GM12874 (cell line): ENCODE results near the gene ZDHHC1.

ENCODE experiments used
- TF ChIP-seq, protein P1 (sequence below): IDR thresholded peaks from 2 replicates; pipeline ENCODE4 v1.5.1; 2011; ENCODE audit warnings: low read depth, mild to moderate bottlenecking, control low read depth, low read length, moderate library complexity; ENCODE audit not compliant: insufficient read depth

ZDHHC1 gene

DNA sequence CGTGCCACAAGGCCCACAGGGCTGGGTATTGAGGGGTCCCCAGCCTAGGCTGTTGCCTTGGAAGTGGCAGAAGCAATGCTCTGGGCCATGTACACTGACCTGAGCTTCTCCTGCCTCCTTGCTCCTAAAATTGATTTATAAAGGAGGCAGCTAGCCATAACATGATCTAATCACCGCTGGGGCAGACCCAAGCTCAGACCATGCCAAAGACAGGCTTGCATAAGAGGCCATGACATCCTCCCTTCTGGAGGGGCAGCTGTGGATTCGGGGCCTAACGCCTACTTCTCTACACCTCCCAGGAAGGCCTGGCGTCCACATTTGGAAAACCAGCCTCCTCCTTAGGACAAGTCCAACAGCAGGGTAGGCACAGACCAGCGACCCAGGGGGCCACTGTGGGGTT lies 27.0 kb upstream of the ZDHHC1 start:
- TF ChIP-seq, protein P1, sequence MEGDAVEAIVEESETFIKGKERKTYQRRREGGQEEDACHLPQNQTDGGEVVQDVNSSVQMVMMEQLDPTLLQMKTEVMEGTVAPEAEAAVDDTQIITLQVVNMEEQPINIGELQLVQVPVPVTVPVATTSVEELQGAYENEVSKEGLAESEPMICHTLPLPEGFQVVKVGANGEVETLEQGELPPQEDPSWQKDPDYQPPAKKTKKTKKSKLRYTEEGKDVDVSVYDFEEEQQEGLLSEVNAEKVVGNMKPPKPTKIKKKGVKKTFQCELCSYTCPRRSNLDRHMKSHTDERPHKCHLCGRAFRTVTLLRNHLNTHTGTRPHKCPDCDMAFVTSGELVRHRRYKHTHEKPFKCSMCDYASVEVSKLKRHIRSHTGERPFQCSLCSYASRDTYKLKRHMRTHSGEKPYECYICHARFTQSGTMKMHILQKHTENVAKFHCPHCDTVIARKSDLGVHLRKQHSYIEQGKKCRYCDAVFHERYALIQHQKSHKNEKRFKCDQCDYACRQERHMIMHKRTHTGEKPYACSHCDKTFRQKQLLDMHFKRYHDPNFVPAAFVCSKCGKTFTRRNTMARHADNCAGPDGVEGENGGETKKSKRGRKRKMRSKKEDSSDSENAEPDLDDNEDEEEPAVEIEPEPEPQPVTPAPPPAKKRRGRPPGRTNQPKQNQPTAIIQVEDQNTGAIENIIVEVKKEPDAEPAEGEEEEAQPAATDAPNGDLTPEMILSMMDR = no peak

DNA sequence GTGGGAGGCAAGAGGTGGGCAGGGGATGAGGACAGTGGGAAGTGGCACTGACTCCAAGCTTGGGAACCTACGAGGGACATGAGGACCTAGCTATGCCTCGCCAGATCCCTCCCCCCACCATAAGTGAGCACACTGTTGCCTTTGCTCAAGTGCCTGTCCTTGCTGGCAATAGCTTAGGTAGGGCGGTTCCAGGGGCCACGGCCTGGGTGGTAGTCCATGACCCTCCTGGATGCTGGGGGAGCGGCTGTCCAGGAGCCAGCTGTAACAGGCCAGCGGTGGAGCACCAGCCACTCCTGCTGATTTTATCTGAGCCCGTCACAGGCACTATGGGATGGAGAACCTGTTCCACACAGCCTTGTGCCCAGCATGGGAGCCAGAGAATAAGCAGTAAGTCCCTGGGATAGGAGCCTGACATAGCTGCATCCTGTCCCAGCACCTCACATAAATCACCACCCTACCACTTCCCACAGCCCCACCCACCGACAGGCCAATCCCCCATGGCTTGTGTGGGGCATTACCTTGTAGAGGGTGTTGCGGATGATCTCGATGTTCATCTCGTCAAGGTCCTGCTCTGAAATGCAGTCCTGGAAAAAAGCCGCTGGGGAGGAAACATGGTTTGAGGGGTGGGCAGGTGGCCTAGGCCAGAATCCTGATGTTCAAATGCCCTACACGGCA lies 26.4 kb upstream of the ZDHHC1 start:
- TF ChIP-seq, protein P1 = no peak

DNA sequence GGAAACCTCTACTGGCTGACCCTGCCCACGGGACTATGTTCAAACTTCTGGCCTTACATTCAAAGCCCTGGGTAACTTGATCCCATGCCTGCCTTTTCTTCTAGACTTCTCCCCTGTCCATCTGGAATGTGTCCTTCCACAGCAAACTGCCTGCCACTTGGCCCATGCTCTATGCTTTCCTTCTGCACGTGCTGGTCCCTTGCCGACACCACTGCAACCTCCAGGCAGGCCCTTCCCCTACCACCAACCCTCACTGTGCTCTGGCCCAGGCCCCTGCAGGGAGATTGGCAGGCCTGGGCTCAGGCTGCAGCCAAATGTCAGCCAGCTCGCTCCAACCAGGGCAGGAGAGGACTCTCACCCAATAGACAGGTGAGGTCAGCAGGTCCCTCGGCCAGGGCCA lies 25.6 kb upstream of the ZDHHC1 start:
- TF ChIP-seq, protein P1 = no peak

DNA sequence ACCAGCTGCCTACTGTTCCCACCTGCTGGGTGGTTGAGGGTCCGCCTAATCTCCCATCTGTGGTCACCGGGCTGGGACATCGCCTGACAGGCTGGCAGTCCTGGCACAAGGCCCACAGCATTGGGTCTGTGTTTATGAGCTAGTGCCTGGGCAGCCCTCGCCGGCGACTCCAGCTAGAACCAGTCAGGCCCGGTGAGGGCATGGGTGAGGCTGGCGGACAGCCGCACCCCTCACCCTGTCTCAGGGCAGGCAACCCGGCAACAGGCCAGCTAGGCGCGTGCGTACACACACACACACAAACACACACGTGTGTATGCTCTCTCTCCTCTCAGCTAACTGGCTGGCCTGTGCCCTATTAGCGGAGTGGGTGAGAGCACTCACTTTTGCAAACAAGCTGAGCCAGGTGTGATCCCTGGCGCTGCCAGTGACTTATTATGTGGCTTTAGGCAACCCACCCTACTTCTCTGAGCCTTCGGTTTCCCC lies 25.0 kb upstream of the ZDHHC1 start:
- TF ChIP-seq, protein P1 = no peak

DNA sequence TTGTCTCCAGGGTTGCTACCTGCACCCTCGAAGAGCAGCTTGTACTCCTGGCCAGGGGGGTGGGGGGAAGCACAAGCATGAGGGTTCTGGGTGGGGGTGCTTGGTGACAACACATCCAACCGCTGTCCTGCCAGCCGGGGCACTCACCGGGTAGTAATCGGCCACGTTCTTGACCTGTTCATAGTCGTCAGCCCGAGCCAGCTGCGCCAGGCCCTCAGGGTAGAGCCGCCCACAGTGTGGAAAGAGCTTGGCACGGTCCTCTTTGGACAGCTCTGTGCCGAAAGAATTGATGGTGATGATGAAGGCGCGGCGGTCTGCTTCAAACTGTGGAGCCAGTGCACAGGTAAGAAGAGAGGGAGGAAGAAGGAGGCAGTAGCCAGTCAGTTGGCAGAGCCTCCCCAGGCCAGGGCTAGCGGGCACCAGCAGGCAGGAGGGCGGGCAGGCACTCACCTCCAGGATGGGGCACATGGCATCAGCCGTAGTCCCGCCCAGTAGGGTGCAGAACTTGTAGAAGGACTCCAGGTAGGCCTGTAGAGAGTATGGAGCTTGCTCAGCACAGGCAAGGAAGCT lies 22.6 kb upstream of the ZDHHC1 start:
- TF ChIP-seq, protein P1 = no peak

DNA sequence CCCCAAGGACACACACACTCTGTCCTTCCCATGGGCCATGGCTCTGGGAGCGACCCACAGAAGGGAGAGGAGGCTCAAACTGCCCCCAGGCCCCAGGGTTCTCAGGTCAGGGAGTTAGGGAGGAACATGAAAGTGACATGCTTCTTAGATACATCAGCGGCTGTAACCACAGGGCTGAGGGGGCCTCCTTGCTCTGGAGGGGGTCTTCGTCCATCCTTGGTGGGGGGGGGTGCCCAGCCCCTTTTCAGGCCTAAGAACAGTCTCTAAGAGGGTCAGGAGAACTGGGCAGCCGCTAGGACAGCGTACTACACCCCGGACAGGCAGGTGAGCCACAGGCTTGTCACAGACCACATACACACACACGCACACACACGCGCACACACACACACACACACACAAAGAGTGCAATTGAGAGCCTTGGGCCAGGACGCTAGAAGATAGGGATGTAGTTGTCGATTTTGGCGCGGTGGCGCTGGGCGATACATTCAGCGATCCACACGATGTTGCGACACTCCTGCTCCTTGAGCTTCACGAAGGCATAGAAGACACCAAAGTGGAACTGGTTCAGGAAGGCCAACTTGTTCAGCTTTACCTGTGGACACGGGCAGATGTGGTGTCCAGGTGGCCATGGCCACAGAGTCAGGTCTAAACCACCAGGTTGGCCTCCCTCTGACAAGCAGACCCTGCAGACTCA lies 22.0 kb upstream of the ZDHHC1 start:
- TF ChIP-seq, protein P1 = no peak

DNA sequence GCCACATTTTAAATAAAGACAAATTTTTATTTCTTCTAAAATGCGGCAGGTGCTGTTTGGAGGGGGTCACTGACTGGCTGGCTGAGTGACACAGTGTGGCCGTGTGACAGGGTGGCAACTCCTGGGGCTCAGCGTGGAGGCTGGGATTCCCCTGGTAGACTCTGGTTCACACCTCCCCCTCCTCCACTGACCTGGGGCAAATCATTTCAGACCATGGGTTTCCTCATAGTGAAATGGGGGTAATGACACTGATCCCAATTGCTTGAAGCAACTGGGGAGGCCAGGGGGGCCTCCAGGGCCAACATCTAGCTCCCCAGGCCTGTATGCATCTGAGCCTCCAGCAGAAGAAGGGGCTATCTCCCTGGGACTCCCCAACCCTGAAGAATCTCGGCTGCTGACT lies 21.2 kb upstream of the ZDHHC1 start:
- TF ChIP-seq, protein P1 = no peak
